Measurements from ENCODE around the gene SNAPIN.

DNA sequence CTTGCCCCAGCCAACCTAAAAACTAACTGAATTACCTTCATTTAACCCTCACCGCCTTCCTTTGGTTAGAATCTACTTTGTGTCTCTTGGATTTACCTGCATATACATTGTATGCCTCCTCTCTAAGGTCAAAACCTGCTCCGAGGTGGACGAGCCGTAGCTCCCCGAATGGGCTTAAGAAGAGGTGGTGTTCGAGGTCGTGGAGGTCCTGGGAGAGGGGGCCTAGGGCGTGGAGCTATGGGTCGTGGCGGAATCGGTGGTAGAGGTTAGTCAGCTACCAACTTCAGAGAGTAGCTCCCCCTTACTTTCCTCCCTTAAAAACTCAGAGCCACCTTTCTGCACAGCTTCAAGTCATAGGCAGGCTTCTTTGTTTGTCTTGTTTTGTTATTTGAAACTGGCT lies 15.4 kb upstream of the SNAPIN start:
- TF ChIP-seq, protein P1, sequence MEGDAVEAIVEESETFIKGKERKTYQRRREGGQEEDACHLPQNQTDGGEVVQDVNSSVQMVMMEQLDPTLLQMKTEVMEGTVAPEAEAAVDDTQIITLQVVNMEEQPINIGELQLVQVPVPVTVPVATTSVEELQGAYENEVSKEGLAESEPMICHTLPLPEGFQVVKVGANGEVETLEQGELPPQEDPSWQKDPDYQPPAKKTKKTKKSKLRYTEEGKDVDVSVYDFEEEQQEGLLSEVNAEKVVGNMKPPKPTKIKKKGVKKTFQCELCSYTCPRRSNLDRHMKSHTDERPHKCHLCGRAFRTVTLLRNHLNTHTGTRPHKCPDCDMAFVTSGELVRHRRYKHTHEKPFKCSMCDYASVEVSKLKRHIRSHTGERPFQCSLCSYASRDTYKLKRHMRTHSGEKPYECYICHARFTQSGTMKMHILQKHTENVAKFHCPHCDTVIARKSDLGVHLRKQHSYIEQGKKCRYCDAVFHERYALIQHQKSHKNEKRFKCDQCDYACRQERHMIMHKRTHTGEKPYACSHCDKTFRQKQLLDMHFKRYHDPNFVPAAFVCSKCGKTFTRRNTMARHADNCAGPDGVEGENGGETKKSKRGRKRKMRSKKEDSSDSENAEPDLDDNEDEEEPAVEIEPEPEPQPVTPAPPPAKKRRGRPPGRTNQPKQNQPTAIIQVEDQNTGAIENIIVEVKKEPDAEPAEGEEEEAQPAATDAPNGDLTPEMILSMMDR (IDR thresholded peaks at IDR 0.05): no peak
- TF ChIP-seq POLR2A (IDR thresholded peaks at IDR 0.05): no peak
- TF ChIP-seq EP300 (IDR thresholded peaks at IDR 0.05): no peak
- TF ChIP-seq POLR2AphosphoS5 (IDR thresholded peaks at IDR 0.05): no peak

All from sigmoid colon (tissue), 4 donors.